HG03025 (cell line): ENCODE data around the gene FGF10.

Experiments used
- ATAC-seq: cut with Tn5 transposase; IDR thresholded peaks from one replicate; pipeline ENCODE4 v1.9.1; 2021; ENCODE audit warnings: mild to moderate bottlenecking, moderate library complexity; ENCODE audit not compliant: unreplicated experiment, low FRiP score

FGF10 gene

DNA sequence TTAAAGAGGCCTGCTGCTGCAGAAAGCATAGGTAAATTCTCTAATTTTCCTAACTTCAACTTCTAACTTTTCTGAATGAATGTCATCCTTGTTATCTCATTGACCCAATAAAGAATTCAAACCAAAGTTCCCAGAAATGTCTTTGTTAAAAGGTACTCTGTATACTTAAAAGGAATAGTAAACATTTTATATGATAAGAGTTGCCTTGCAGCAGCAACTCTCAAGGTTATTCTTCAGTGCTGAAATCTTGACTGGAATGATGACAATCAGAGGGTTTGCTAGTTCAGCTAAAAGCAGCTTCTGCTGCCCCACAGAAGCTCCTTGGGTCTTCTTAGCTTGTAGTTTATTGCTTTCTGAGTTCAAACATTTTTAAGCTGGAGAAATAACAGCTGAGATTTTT is 28.3 kb downstream of the FGF10 start:
- ATAC-seq, result no peak

DNA sequence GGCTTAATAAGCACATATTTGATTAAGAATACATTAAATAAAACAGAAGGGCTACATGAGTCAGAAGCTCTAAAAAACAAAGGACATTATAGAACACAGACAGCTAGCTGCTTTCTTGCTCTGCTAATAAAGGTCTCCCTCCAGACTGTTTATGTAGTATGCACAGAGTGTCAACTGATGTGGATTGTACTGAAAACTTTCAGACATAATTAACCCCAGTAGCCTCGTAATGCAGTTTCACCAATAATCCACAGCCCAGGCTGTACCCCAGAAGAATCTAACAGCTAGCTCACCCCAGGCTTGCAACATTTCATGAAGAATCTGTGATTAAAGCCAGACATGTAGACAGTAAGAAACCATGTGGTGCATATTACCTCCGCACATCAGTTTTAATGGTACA is 30.8 kb downstream of the FGF10 start:
- ATAC-seq, result no peak

DNA sequence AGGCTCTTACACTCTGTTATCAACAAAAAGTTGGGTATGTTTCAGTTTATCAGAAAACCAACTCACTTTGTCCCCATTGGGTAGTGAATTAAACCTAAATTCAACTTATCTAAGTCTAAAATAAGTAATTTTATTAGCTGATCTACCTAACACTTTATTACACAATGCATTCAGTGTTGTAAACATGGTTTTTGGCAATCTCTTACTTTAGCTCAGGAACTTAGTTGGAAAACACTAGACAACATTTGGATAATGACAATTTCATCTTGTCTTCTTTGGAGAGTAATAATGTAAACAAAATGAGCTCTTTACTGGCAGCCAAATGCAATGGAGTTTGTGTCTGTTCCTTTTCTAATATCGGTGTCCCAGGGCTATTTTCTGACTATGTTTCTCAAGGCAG is 33.0 kb downstream of the FGF10 start:
- no peak for ATAC-seq

DNA sequence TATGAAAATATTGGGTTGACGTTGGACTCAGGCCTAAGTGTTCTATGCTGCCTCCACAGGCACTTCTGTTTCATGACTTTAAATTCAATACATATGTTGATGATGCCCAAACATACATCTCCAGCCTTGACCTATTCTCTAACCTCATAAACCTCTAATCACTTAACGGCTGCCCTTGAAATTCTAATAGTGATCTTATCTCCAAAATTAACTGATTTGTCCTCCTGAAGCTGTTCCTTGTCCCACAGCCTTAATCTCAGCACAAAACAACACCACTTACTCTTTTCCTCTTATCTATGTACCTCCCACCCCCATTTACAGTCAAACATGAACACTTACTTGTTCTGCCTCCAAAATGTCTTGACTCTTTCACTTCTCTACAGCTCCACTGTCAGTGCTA is 43.3 kb downstream of the FGF10 start:
- ATAC-seq, result no peak

DNA sequence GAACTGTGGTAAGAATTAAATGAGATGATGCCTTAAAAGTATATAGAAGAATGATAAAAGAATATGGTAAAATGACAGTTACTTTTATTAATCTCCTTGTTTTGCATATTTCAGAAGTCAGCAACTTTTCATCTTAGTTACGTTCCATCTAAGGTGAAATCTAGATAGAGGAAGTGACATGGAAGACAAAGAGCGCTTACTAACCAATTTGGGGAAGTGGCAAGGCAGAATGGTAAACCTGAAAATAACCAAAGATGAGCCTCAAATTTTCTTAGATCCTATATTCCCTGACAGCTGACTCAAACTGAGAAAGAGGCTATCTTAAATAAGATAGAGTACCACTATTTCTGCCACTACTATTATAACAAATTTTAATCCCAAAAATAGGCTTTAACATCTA is 52.5 kb downstream of the FGF10 start:
- ATAC-seq, result no peak

DNA sequence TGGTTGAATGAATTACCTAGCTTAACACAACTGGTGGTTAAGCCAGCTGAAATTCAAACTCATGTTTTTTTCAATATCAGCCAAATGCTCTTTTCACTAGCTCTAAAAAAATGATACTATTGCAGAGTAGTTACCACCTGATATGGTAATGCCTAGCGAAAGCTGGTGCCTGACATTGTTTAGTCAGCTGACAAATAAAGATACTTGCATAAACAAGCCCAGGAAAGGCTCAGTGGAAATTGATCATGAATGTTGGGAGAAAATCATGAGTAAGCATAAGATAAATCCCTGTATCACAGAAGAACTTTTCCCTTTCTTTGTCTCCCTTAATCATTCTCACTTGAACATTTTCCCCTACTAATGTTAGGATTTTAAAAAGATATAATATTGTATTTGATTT is 54.6 kb downstream of the FGF10 start:
- ATAC-seq, result no peak

DNA sequence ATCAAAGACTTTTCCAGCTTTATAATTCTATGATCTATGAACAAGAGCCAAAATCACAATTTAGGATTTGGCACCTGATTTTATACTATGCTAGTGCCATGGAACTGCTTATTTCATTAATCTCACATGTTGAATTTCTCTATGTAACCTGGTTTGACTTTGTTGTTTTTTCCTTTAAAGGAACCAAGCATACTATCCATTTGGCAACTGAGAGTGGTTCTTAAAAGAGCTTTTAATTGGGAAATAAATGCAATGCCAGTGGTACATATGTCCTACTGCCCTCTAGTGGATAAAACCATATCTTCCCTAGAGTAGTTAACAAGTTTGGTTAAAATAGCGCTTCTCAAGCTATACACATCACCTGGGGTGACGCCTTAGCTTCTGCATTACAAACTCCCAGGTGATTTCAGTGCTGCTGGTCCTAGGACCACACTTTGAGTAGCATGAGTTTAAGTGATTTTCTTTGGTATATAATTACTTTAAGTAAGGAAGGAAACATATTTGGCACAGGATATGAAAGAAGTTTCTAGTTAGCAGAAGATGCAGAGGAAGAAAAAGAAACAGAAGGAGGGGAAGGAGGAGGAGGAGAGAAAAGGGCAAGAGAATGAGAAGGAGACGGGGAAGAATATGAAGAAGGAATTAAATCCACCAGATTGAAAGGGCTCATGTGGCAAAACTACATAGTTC is 56.8 kb downstream of the FGF10 start:
- no peak for ATAC-seq

DNA sequence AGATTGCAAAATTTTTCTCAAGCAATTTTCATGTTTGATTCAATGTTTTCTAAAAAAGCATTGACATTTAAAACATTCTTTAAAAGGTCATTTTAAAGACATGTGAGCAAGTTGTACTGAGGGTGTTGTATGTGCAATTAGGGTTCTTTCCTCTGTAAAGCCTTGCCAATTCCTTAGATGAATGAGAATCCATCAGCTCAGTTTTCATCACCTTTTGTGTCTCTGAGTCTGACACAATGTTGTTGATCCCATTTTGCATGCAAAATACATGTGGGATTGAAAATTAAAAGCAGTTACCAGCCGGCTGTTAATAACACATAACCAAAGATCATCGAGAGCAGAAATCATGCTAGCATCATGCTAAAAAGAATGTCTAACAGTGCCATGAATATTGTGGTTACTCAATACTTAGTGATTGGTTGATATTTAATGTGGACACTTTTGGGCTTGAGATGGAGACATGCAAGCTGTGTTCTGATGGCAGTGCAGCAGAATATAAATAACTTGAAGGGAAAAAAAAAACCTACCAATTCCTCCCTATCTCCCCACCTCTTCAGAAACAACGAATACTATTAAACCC is 57.7 kb downstream of the FGF10 start:
- ATAC-seq, result no peak

DNA sequence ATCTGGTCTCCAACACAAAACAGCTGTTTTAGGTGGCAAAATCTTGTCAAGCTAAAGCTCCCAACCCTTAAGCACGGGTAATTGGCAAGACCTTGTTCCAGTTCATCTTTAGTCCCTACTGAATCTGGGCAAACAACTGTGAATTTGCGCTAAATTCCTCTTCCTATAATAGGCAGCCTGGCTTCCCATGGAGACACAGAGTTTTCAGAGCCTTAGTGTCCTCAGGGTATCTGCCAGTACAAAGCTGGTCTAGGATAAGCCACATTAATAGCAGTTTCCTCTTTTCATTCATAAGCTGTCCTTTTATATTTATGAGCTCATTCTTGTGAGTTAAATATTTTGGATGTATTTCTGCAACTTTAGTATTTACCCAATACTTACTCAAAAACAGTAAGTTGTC is 59.5 kb downstream of the FGF10 start:
- no peak for ATAC-seq

DNA sequence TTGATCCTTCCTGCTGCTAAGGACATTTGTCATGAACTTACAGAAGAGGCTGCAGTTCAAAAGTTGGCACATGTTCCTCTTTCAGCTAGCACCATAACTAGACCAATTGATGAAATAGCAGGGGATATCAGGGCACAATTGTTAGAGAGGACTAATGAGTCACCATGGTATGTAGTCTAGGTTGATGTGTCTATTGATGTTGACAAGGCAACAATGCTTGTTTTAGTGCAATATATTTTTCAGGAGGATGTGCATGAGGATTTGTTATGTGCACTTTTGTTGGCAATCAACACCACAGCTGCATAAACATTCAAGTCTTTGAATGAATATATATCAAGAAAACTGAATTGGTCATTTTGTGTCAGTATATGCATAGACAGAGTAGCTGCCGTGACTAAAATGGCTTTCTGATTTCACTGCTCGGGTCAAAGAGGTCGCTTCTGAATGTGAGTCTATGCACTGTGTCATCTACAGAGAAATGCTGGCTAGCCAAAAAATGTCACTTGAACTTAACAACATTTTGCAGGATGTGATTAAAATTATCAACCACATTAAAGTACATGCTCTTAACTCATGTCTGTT is 68.0 kb downstream of the FGF10 start:
- ATAC-seq, result no peak

DNA sequence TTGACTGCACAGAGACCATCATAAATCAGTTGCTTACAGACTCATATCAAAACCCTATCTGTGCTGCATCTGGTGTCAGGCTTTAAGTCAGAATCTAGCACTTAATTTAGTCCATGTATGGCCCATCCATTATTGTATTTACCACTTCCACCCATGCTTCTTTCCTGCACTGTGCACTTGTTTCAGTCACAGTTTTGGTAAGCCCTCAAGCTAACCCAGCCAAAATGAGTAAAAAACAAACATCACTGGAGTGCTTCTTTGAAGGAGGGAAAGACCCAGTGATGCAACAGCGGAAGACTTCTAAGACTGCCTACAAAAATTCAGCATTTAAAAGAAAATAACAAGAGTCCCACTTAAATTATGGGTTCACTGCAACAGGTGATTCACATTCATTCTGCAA is 69.0 kb downstream of the FGF10 start:
- ATAC-seq, result no peak

DNA sequence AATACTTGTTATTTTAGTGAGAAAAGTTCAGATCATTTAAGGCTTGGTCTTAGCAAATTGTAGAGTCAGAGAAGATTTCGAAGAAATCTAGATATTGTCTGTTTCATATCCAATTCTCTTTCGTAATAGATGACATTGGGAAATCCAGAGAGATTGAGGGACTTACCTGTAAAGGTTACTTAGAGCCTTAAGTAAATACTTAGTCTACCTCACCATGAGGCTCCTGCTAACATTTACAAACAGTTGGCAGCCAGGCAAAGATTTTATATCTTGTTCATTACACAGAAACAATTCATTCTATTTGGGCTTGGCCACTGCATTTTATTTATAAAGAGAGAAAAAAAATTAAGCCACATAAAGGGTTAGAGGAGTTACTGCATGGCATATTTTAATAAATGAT is 70.3 kb downstream of the FGF10 start:
- no peak for ATAC-seq

DNA sequence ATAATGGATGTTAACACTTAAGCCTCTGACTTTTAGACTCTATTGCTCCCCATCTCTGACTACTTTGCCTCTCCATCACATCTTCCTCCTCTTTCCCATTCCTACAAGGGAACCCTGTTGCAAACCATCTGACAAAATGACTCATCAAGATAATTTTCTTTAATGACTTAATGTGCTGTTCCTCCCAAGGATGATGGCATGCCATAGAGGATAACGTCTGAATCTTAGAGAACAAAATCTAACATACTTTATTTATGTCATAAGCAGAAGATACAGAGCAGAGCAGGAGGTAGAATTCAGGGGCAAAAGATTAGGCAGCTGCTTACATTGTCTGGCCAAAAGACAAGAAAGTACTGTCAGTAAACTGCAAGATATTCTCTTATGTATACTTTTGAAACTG is 76.8 kb downstream of the FGF10 start:
- no peak for ATAC-seq

DNA sequence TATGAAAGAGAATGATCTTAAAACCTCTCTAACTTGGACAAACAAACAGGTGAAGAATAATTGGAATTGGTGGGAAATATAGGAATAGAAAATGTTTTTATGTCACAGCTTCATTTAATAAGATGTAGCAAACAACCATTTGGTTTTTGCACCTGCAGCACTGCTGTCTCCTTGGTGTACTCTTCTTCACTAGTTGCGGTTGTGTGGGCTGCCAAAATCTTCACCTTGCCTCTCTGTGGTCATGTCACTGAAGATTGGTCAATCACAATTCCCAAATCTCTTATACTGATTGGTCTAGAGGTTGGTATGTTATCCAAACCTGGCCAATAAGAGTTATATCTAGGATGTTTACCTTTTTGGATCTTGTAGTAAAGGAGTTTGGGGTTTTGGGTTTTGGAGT is 88.7 kb downstream of the FGF10 start:
- ATAC-seq, result no peak

DNA sequence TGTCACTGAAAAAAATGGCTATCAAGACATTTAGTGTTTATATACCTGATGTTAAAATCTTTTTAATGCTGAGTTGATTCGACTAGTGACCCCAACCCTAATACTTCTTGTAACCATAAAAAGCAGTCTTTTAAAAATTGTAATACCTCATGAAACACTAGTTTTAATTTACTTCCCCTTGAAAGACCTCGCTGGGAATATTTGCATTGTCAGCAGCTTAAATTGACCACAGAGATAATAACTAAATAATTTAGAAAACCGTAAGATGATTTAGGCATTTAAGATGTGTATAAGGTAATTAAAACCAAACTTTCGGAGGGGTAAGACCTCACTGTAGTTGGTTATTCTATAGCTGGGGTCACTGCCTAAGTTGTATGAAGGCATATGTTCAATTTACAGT is 89.8 kb downstream of the FGF10 start:
- no peak for ATAC-seq

DNA sequence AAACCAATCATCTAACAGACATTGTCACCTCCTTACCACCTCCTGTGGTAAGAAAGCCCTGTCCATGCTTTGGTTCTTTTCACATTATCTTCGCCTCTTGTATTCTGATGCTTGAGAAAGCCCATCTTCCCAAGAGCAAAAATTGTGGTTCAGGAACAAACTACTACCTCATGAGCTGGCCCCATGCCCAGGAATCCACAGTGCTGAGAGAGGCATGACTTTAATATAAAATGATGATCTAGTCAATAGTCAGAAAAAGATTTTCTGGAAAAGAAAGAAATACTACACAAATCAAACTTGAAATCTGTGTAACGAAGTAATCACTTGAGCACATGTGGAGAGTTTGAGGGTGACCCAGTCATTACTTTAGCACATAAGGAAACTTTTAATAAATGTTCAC is 94.7 kb downstream of the FGF10 start:
- no peak for ATAC-seq

DNA sequence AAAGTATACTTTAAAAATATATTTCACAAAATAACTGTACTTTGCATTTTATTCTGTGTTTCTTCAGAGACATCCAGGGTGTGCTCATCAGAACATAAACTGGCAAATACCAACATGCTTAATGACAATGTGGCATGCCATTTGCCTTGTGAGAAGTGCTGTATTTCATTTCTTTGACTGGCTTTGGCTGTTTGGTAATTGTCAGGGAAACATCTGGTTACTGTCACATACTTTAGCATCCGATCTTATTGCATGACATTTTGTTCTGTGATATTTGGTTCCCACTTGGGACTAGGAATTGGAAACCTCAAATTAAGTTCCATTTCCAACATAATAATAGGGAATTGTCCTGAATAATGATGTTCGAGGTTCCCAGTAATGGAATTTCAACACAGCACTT is 96.5 kb downstream of the FGF10 start:
- no peak for ATAC-seq

DNA sequence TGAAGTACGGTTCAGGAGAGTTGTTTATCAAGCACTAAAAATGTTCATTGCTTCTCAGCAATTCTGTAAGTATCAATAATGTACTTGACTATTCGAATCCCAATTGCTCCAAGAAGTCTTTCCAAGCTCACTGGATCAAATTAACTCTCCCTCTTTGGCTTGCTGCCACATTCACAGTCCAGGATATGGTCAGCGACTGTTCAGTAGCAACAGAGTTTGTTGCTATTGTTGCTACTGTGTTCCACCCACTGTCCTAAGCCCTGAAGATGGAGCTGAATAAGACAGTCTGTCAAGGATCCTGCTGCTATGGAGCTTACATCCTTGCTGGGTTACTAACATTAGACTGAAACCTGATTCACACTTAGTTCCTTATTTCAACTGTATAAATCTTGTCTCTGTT is 110.8 kb downstream of the FGF10 start:
- no peak for ATAC-seq

DNA sequence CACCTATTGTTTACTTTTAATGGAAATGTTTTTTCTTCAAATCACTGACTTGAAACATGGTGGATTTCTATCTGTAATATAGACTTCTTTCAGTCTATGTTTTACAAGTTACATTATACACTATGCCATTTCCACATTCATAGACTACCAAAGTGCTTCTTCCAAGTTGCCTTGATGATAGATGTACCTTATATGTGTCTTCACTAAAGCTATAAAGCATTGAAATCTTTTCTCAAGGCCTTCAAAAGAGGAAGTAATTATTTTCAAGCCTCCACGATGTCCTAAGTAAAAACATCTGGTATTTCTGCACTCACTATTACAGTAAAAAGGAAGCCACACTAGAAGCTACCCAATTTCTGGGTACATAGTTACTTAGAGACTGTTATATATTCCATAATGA is 113.3 kb downstream of the FGF10 start:
- ATAC-seq, result no peak

DNA sequence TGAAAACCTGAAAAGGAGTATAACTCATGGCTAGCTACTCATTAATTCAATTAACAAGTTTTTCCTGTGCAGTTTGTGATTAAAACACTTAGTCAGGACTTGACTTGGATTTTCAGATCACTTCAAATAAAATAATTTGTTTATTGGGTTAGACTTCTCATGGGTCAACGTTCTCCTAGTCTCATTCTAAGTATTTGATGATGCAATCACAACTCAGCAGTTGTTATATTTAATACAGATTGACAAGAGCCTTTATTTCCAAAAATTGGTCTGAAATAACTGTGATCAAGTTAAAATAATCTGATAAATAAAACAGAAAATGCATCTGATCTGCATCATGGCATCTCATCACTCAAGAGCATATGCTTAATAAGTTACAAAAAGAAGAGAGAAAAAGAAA is 113.9 kb downstream of the FGF10 start:
- ATAC-seq, result no peak

DNA sequence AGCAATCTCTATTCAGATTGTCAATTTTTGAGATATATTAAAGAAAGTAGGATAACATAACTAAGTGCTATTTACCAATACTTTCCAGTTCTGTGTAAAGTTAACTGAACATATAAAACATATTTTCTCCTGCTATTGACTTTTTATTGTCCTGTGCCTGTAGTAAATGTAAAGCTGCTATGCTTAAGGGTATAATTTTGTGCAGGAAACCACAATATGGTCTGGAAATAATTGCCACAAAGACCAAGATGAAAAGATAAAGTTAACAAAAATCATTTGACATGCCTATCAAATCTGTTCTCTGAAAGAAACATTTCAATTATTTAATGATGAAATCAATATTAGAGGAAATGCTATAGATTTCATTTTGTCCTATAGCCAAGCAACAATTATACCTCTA is 121.3 kb downstream of the FGF10 start:
- no peak for ATAC-seq

DNA sequence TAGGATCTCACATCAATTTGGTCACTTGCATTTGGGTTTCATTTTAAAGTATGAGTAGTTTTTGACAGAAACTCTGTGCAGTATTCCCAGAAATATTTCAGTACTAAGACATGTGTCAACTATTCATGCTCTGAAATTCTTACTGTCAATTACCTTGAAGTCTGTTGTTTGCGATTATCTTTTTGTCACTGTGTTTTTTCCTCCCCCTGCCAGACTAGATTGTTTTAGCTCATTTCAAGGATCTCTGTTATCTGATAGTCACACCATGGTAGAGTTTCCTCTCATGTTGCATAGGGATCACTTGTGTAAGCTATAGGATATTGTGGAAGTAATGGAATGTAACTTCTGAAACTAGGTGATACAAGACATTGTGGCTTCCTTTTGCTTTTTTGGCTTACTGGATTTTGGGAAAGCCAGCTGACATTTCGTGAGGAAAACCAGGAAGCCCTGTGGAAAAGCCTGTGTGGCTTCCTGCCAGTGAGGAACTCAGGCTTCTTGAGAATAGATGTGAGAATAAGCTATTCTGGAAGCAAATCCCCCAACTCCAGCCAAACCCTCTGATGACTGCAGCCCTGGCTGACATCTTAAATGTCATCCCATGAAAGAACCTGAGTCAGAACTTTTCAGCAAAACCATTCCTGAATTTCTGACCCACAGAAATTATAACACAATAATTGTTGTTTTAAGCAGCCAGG is 122.2 kb downstream of the FGF10 start:
- ATAC-seq, result no peak
